ENCODE measurements around the gene UNC13B. TPM values are rescaled to one million over a fixed set of nuclear protein-coding genes. Genes with fewer than 3 reads are reported as not detected.

UNC13B gene
- total and polyA plus RNA-seq, 9 of the 15 experiments (the other 6 are each of a cell fraction or from before 2014, with no cell fraction given): 2.4 to 11.5 (median 8.6) TPM

- Histone ChIP-seq H3K9ac (ENCODE audit: insufficient read depth in 1 of 2, low read depth in 2 of 2, low read length in 2 of 2) (no peak overlapping the region), H4K20me1 (replicated peaks; ENCODE audit: control insufficient read depth, insufficient read depth, low read length) (no peaks in the 10 kb centered on the region), H3K79me2 (ENCODE audit: control insufficient read depth, insufficient read depth, low read length) (no peaks in the 10 kb centered on the region), H3K27ac (ENCODE audit: extremely low read depth, low read depth, low read length) (no peak overlapping the region), H3K9me1 (ENCODE audit: control insufficient read depth, insufficient read depth, low read length) (no peaks in the 10 kb centered on the region), H3K27me3 (ENCODE audit: control insufficient read depth in 2 of 2, insufficient read depth in 2 of 2, low read length in 2 of 2) (no peaks in the 10 kb centered on the region), H3K4me2 (ENCODE audit: insufficient read depth, low read length) (no peak overlapping the region), H3K36me3 (ENCODE audit: control insufficient read depth, insufficient read depth, low read length) (no peaks in the 10 kb centered on the region), H3K4me1 (replicated peaks in 1 of 2; ENCODE audit: control insufficient read depth in 2 of 2, insufficient read depth in 2 of 2, low read length in 2 of 2) (peaks cover 0 to 10% of the 10 kb centered on the region in 2 experiments; a peak in 3 of 5 replicates), H3K4me3 (no peak overlapping the region), H3K9me3 (replicated peaks; ENCODE audit: control insufficient read depth, insufficient read depth, low read depth, low read length) (no peaks in the 10 kb centered on the region), H2AFZ (ENCODE audit: low read depth, low read length) (no peak overlapping the region)
- intact Hi-C loops (cut with micrococcal nuclease): no loop called here
- ChIA-PET POLR2A (interaction anchor here (0.6 to 1.3 kb wide), 2 partner anchors 12 to 62 kb away, joined by 3 to 4 read pairs; no protein-coding TSS in a partner anchor), CTCF (ENCODE audit: low intra/inter-chr PET ratio) (no interaction called here)
- no TSS peak for BruUV-seq (replicated peaks)
- WGBS (ENCODE audit: insufficient coverage, low coverage, missing lambda C conversion rate): 4% methylated on average over 3 of the region's 3 CpGs
- ATAC-seq (no peak), FAIRE-seq (no peak), DNase-seq (ENCODE audit: extremely low read depth in 1 of 4, low spot score in 3 of 4) (no peak)
- TF ChIP-seq SPI1 (IDR thresholded peaks at IDR 0.05; ENCODE audit: borderline replicate concordance, low read depth, low read length) (peak; percentile 83), GABPB1 (CRISPR knock-in tag; IDR thresholded peaks at IDR 0.05) (no peak)
- in situ Hi-C loops (cut with MboI): no loop called here
Observed at GRCh38 chr9:35232867-35233544, 71.2 kb downstream of the UNC13B start.

GRCh38 chr9:35236692-35237091 is 74.9 kb downstream of the UNC13B start:
- H3K4me3 ChIP-seq: no peak overlapping the region
- H4K20me1 ChIP-seq (replicated peaks; ENCODE audit: control insufficient read depth, insufficient read depth, low read length): no peaks in the 10 kb centered on the region
- H3K9me1 ChIP-seq (ENCODE audit: control insufficient read depth, insufficient read depth, low read length): no peaks in the 10 kb centered on the region
- no peak overlapping the region for H3K9ac ChIP-seq (ENCODE audit: insufficient read depth in 1 of 2, low read depth in 2 of 2, low read length in 2 of 2)
- TF ChIP-seq CBFA2T3 (IDR thresholded peaks at IDR 0.05): 0 out of 2 replicates have a peak, but pooled peaks have one; percentile 9
- TF ChIP-seq ATF7 (IDR thresholded peaks at IDR 0.05): no peak
- H2AFZ ChIP-seq (ENCODE audit: low read depth, low read length): no peak overlapping the region
- POLR2A ChIA-PET: no interaction called here
- H3K36me3 ChIP-seq (ENCODE audit: control insufficient read depth, insufficient read depth, low read length): no peaks in the 10 kb centered on the region
- H3K27me3 ChIP-seq (ENCODE audit: control insufficient read depth in 2 of 2, insufficient read depth in 2 of 2, low read length in 2 of 2): no peaks in the 10 kb centered on the region
- FAIRE-seq: peak; percentile 15
- H3K27ac ChIP-seq (ENCODE audit: extremely low read depth, low read depth, low read length): no peak overlapping the region
- peak in 2 of 4 experiments; percentile 5 to 6 for DNase-seq (ENCODE audit: extremely low read depth in 1 of 4, low spot score in 3 of 4)
- no peaks in the 10 kb centered on the region for H3K79me2 ChIP-seq (ENCODE audit: control insufficient read depth, insufficient read depth, low read length)
- H3K9me3 ChIP-seq (replicated peaks; ENCODE audit: control insufficient read depth, insufficient read depth, low read depth, low read length): no peaks in the 10 kb centered on the region; the same call in 1 of the 2 replicates
- 0% methylated on average over 1 of the region's 1 CpG for WGBS (ENCODE audit: insufficient coverage, low coverage, missing lambda C conversion rate)
- H3K4me2 ChIP-seq (ENCODE audit: insufficient read depth, low read length): no peak overlapping the region
- peak; percentile 51; the same call in 2 of the 3 replicates for ATAC-seq
- intact Hi-C loops (cut with micrococcal nuclease) (no loop called here), in situ Hi-C loops (cut with MboI) (no loop called here)
- BruUV-seq (replicated peaks): no TSS peak
- H3K4me1 ChIP-seq (replicated peaks in 1 of 2; ENCODE audit: control insufficient read depth in 2 of 2, insufficient read depth in 2 of 2, low read length in 2 of 2): peaks cover 0 to 10% of the 10 kb centered on the region in 2 experiments; a peak in 3 of 5 replicates
- CTCF ChIA-PET (ENCODE audit: low intra/inter-chr PET ratio): no interaction called here
